ENCODE measurements around the gene TUBGCP3. TPM values are rescaled to one million over a fixed set of nuclear protein-coding genes. Genes with fewer than 3 reads are reported as not detected.
A peak's percentile ranks its signal among the peaks of the same experiment; 100 is the strongest.

The TUBGCP3 gene
- total and polyA plus RNA-seq, 9 of the 15 experiments (the other 6 are each of a cell fraction or from before 2014, with no cell fraction given): 3.0 to 24.8 (median 15.2) TPM

DNA sequence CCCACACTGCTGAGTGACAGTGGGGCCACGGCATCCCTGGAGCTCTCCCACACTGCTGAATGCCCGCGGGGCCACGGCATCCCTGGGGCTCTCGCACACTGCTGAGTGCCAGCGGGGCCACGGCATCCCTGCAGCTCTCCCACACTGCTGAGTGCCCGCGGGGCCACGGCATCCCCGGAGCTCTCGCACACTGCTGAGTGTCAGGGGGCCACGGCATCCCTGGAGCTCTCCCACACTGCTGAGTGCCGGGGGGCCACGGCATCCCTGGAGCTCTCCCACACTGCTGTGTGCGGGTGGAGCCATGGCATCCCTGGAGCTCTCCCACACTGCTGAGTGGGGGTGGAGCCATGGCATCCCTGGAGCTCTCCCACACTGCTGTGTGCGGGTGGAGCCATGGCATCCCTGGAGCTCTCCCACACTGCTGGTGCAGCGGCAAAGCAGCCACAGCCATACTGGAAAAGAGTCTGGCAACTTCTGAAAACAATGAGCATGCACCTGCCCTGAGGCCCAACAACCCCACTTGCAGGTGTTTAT, 8.6 kb downstream of the TUBGCP3 start:
- Histone ChIP-seq H2AFZ (ENCODE audit: low read depth, low read length) (no peak overlapping the region), H3K9me3 (replicated peaks; ENCODE audit: control insufficient read depth, insufficient read depth, low read depth, low read length) (no peaks in the 10 kb centered on the region), H3K4me2 (ENCODE audit: insufficient read depth, low read length) (no peak overlapping the region), H3K27me3 (ENCODE audit: control insufficient read depth in 2 of 2, insufficient read depth in 2 of 2, low read length in 2 of 2) (no peaks in the 10 kb centered on the region), H3K4me1 (replicated peaks in 1 of 2; ENCODE audit: control insufficient read depth in 2 of 2, insufficient read depth in 2 of 2, low read length in 2 of 2) (peaks cover 18 to 24% of the 10 kb centered on the region in 2 experiments), H3K36me3 (ENCODE audit: control insufficient read depth, insufficient read depth, low read length) (peaks cover 5% of the 10 kb centered on the region; the same call in 1 of the 3 replicates), H3K4me3 (no peak overlapping the region), H3K27ac (ENCODE audit: extremely low read depth, low read depth, low read length) (no peak overlapping the region), H3K79me2 (ENCODE audit: control insufficient read depth, insufficient read depth, low read length) (peaks cover 96% of the 10 kb centered on the region), H3K9me1 (ENCODE audit: control insufficient read depth, insufficient read depth, low read length) (peaks cover 2% of the 10 kb centered on the region), H3K9ac (ENCODE audit: insufficient read depth in 1 of 2, low read depth in 2 of 2, low read length in 2 of 2) (no peak overlapping the region), H4K20me1 (replicated peaks; ENCODE audit: control insufficient read depth, insufficient read depth, low read length) (peaks cover 23% of the 10 kb centered on the region)
- in situ Hi-C loops (cut with MboI): no loop called here
- CTCF ChIA-PET (ENCODE audit: low intra/inter-chr PET ratio): no interaction called here
- TF ChIP-seq, protein P1, sequence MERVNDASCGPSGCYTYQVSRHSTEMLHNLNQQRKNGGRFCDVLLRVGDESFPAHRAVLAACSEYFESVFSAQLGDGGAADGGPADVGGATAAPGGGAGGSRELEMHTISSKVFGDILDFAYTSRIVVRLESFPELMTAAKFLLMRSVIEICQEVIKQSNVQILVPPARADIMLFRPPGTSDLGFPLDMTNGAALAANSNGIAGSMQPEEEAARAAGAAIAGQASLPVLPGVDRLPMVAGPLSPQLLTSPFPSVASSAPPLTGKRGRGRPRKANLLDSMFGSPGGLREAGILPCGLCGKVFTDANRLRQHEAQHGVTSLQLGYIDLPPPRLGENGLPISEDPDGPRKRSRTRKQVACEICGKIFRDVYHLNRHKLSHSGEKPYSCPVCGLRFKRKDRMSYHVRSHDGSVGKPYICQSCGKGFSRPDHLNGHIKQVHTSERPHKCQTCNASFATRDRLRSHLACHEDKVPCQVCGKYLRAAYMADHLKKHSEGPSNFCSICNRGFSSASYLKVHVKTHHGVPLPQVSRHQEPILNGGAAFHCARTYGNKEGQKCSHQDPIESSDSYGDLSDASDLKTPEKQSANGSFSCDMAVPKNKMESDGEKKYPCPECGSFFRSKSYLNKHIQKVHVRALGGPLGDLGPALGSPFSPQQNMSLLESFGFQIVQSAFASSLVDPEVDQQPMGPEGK (CRISPR knock-in tag; IDR thresholded peaks at IDR 0.05; ENCODE audit: borderline replicate concordance): no peak
- TF ChIP-seq POLR2G (IDR thresholded peaks at IDR 0.05; ENCODE audit: low read depth, low read length): 0 out of 2 replicates have a peak, but pooled peaks have one; percentile 13
- BruUV-seq (replicated peaks): no TSS peak
- DNase-seq (ENCODE audit: extremely low read depth in 1 of 4, low spot score in 3 of 4): no peak
- 93% methylated on average over 10 of the region's 18 CpGs for WGBS (ENCODE audit: insufficient coverage, low coverage, missing lambda C conversion rate)
- intact Hi-C loops (cut with micrococcal nuclease): no loop called here
- ATAC-seq: no peak
- no peak for FAIRE-seq
- POLR2A ChIA-PET: no interaction called here

DNA sequence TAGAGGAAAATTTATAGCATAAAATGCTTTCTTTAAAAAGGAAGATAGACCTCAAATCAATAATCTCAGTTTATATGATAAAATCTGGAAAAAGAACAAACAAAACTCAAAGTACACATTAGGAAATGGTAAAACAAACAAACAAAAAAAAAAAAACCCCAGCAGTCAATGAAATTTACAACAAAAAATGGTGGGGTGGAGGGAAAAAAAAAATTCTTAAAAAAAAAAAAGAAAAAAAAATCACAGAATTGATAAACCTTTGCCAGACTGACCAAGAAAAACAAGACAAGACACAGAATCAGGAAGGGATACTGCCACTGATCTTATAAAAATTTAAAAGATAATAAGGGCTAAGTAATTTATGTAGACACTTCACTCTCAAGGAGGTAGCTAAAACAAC, 11.2 kb downstream of the TUBGCP3 start:
- no peak overlapping the region for H3K4me3 ChIP-seq
- peaks cover 2% of the 10 kb centered on the region for H3K9me1 ChIP-seq (ENCODE audit: control insufficient read depth, insufficient read depth, low read length)
- no peaks in the 10 kb centered on the region for H3K27me3 ChIP-seq (ENCODE audit: control insufficient read depth in 2 of 2, insufficient read depth in 2 of 2, low read length in 2 of 2)
- in situ Hi-C loops (cut with MboI): no loop called here
- H3K79me2 ChIP-seq (ENCODE audit: control insufficient read depth, insufficient read depth, low read length): peaks cover 91% of the 10 kb centered on the region
- no peak overlapping the region for H3K27ac ChIP-seq (ENCODE audit: extremely low read depth, low read depth, low read length)
- no peaks in the 10 kb centered on the region for H3K36me3 ChIP-seq (ENCODE audit: control insufficient read depth, insufficient read depth, low read length)
- ChIA-PET POLR2A (no interaction called here), CTCF (ENCODE audit: low intra/inter-chr PET ratio) (no interaction called here)
- H2AFZ ChIP-seq (ENCODE audit: low read depth, low read length): no peak overlapping the region
- BruUV-seq (replicated peaks): no TSS peak
- ATAC-seq (no peak), DNase-seq (ENCODE audit: extremely low read depth in 1 of 4, low spot score in 3 of 4) (no peak), FAIRE-seq (no peak)
- intact Hi-C loops (cut with micrococcal nuclease): no loop called here
- H3K9me3 ChIP-seq (replicated peaks; ENCODE audit: control insufficient read depth, insufficient read depth, low read depth, low read length): no peaks in the 10 kb centered on the region
- H3K9ac ChIP-seq (ENCODE audit: insufficient read depth in 1 of 2, low read depth in 2 of 2, low read length in 2 of 2): no peak overlapping the region
- peaks cover 16% of the 10 kb centered on the region for H4K20me1 ChIP-seq (replicated peaks; ENCODE audit: control insufficient read depth, insufficient read depth, low read length)
- H3K4me2 ChIP-seq (ENCODE audit: insufficient read depth, low read length): no peak overlapping the region
- H3K4me1 ChIP-seq (replicated peaks in 1 of 2; ENCODE audit: control insufficient read depth in 2 of 2, insufficient read depth in 2 of 2, low read length in 2 of 2): peaks cover 10 to 15% of the 10 kb centered on the region in 2 experiments; a peak in 4 of 5 replicates
- TF ChIP-seq EHMT2 (IDR thresholded peaks at IDR 0.05) (no peak), RCOR1 (IDR thresholded peaks at IDR 0.05; ENCODE audit: borderline replicate concordance in 1 of 2, low read depth in 2 of 2, low read length in 2 of 2) (no peak), LEF1 (IDR thresholded peaks at IDR 0.05) (no peak)
- TF ChIP-seq, protein P2, sequence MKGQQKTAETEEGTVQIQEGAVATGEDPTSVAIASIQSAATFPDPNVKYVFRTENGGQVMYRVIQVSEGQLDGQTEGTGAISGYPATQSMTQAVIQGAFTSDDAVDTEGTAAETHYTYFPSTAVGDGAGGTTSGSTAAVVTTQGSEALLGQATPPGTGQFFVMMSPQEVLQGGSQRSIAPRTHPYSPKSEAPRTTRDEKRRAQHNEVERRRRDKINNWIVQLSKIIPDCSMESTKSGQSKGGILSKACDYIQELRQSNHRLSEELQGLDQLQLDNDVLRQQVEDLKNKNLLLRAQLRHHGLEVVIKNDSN (CRISPR knock-in tag; IDR thresholded peaks at IDR 0.05): no peak
- TF ChIP-seq, protein P3, sequence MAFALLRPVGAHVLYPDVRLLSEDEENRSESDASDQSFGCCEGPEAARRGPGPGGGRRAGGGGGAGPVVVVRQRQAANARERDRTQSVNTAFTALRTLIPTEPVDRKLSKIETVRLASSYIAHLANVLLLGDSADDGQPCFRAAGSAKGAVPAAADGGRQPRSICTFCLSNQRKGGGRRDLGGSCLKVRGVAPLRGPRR (CRISPR knock-in tag; IDR thresholded peaks at IDR 0.05): no peak
- TF ChIP-seq, protein P4, sequence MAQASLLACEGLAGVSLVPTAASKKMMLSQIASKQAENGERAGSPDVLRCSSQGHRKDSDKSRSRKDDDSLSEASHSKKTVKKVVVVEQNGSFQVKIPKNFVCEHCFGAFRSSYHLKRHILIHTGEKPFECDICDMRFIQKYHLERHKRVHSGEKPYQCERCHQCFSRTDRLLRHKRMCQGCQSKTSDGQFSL (CRISPR knock-in tag; IDR thresholded peaks at IDR 0.05): no peak
- TF ChIP-seq, protein P4 (tag; IDR thresholded peaks at IDR 0.05): no peak
